ENCODE results near the gene OR13C2. TPM values are rescaled to one million over a fixed set of nuclear protein-coding genes. Genes with fewer than 3 reads are reported as not detected.

OR13C2 gene
- total RNA-seq, 1 experiment from 2014 or later = not detected

- ChIA-PET CTCF (no interaction called here), POLR2A (ENCODE audit: low non-redundant PET) (no interaction called here)
- no peaks in the 10 kb centered on the region for H3K27me3 ChIP-seq (replicated peaks; ENCODE audit: insufficient read depth, low read depth, low read length, poor library complexity)
- DNase-seq (ENCODE audit: low spot score) = no peak
- H3K4me1 ChIP-seq (ENCODE audit: insufficient read depth, low read length, poor library complexity, severe bottlenecking) = no peaks in the 10 kb centered on the region
- no peak for TF ChIP-seq EZH2 (IDR thresholded peaks at IDR 0.05; ENCODE audit: borderline replicate concordance, low read depth, low read length, poor library complexity, severe bottlenecking)
- TF ChIP-seq, protein P1, sequence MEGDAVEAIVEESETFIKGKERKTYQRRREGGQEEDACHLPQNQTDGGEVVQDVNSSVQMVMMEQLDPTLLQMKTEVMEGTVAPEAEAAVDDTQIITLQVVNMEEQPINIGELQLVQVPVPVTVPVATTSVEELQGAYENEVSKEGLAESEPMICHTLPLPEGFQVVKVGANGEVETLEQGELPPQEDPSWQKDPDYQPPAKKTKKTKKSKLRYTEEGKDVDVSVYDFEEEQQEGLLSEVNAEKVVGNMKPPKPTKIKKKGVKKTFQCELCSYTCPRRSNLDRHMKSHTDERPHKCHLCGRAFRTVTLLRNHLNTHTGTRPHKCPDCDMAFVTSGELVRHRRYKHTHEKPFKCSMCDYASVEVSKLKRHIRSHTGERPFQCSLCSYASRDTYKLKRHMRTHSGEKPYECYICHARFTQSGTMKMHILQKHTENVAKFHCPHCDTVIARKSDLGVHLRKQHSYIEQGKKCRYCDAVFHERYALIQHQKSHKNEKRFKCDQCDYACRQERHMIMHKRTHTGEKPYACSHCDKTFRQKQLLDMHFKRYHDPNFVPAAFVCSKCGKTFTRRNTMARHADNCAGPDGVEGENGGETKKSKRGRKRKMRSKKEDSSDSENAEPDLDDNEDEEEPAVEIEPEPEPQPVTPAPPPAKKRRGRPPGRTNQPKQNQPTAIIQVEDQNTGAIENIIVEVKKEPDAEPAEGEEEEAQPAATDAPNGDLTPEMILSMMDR (conservative IDR thresholded peaks at IDR 0.05; ENCODE audit: low read depth, low read length) = no peak
- no peak within 1 kb of the TSS for H3K27ac ChIP-seq (ENCODE audit: low read depth, low read length, poor library complexity, severe bottlenecking)
- no TSS peak for BruUV-seq (replicated peaks)
- H3K9me3 ChIP-seq (ENCODE audit: low read depth, low read length, poor library complexity, severe bottlenecking) = no peaks in the 10 kb centered on the region
- H3K4me3 ChIP-seq (ENCODE audit: low read depth, low read length, poor library complexity, severe bottlenecking) = no peak within 1 kb of the TSS
- intact Hi-C loops (cut with micrococcal nuclease; ENCODE audit: unreplicated experiment) = no loop called here
- no peaks in the 10 kb centered on the region for H3K36me3 ChIP-seq (ENCODE audit: insufficient read depth, low read length, poor library complexity, severe bottlenecking)
Measured at GRCh38 chr9:104568868-104569267, 36.6 kb downstream of the OR13C2 start, which contains the start of gene OR13C8. OR13C8 (plus strand) TSS chr9:104569168; CDS start chr9:104569168, 0 bp downstream.

- H3K27ac ChIP-seq (ENCODE audit: low read depth, low read length, poor library complexity, severe bottlenecking) = no peak overlapping the region
- POLR2A ChIA-PET (ENCODE audit: low non-redundant PET) = interaction anchor here (0.6 kb wide), 1 partner anchor 716 kb away, joined by 3 read pairs; no protein-coding TSS in a partner anchor
- no peak overlapping the region for H3K4me3 ChIP-seq (ENCODE audit: low read depth, low read length, poor library complexity, severe bottlenecking)
- no TSS peak for BruUV-seq (replicated peaks)
- no peaks in the 10 kb centered on the region for H3K36me3 ChIP-seq (ENCODE audit: insufficient read depth, low read length, poor library complexity, severe bottlenecking)
- DNase-seq (ENCODE audit: low spot score) = no peak
- intact Hi-C loops (cut with micrococcal nuclease; ENCODE audit: unreplicated experiment) = no loop called here
- TF ChIP-seq EZH2 (IDR thresholded peaks at IDR 0.05; ENCODE audit: borderline replicate concordance, low read depth, low read length, poor library complexity, severe bottlenecking) = no peak
- TF ChIP-seq, protein P1 (conservative IDR thresholded peaks at IDR 0.05; ENCODE audit: low read depth, low read length) = no peak
- no peaks in the 10 kb centered on the region for H3K4me1 ChIP-seq (ENCODE audit: insufficient read depth, low read length, poor library complexity, severe bottlenecking)
- no peaks in the 10 kb centered on the region for H3K27me3 ChIP-seq (replicated peaks; ENCODE audit: insufficient read depth, low read depth, low read length, poor library complexity)
- CTCF ChIA-PET = no interaction called here
- H3K9me3 ChIP-seq (ENCODE audit: low read depth, low read length, poor library complexity, severe bottlenecking) = no peaks in the 10 kb centered on the region
Measured at GRCh38 chr9:104564358-104564757, 41.1 kb downstream of the OR13C2 start.

DNA sequence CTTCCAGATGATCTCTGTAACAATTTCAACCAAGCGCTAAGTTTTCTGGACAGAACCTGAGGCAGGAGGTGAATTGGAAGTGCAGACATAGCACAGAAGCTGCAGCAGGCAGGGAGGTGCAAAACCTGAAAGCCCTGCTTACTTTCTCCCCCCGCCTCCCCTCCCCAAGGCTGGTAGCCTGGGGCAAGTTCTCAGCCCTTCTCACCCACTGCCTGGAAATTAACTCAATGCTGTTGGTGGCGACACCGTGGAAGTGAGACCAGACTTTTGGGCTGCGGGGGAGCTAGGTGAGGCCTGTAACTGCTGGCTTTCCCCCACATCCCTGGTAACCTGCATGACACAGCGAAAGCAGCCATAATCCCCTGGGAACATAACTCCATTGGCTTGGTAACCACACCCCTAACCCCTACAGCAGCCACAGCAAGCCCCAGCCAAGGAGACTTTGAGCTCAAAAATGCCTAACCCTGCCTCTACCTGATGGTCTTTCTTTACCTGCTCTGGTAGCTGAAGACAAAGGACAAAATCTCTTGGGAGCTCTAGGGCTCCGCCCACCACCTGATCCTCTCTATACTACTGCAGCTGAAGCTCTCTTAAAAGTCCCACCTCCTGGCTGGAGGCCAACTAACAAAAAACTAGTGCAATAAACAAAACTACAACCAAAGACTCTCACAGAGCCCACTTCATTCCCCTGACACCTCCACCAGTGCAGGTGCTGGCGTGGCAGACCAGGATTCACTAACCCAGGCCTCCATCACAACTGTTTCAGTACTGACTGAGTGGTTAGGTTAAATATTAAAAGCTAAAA, 48.4 kb downstream of the OR13C2 start:
- peaks cover 6% of the 10 kb centered on the region for H3K9me3 ChIP-seq (ENCODE audit: low read depth, low read length, poor library complexity, severe bottlenecking)
- no peak for DNase-seq (ENCODE audit: low spot score)
- H3K4me3 ChIP-seq (ENCODE audit: low read depth, low read length, poor library complexity, severe bottlenecking) = no peak overlapping the region
- H3K4me1 ChIP-seq (ENCODE audit: insufficient read depth, low read length, poor library complexity, severe bottlenecking) = no peaks in the 10 kb centered on the region
- H3K27ac ChIP-seq (ENCODE audit: low read depth, low read length, poor library complexity, severe bottlenecking) = no peak overlapping the region
- CTCF ChIA-PET = no interaction called here
- H3K27me3 ChIP-seq (replicated peaks; ENCODE audit: insufficient read depth, low read depth, low read length, poor library complexity) = no peaks in the 10 kb centered on the region
- intact Hi-C loops (cut with micrococcal nuclease; ENCODE audit: unreplicated experiment) = no loop called here
- TF ChIP-seq EZH2 (IDR thresholded peaks at IDR 0.05; ENCODE audit: borderline replicate concordance, low read depth, low read length, poor library complexity, severe bottlenecking) = no peak
- TF ChIP-seq, protein P1 (conservative IDR thresholded peaks at IDR 0.05; ENCODE audit: low read depth, low read length) = no peak
- POLR2A ChIA-PET (ENCODE audit: low non-redundant PET) = no interaction called here
- no TSS peak for BruUV-seq (replicated peaks)
- no peaks in the 10 kb centered on the region for H3K36me3 ChIP-seq (ENCODE audit: insufficient read depth, low read length, poor library complexity, severe bottlenecking)

Measured in A673 (cell line).